Ectodermal cell (in vitro differentiated cells): ENCODE results near the gene VTI1A.

Experiments
- H3K27ac ChIP-seq: 2 replicates; pipeline ENCODE4 v1.7.0; 2013; ENCODE audit warnings: mild to moderate bottlenecking, low read depth, low read length; ENCODE audit not compliant: insufficient read depth, poor library complexity, severe bottlenecking
- H3K27me3 ChIP-seq: 2 replicates; pipeline ENCODE4 v1.7.0; 2013; ENCODE audit warnings: mild to moderate bottlenecking, low read length; ENCODE audit not compliant: insufficient read depth, control insufficient read depth, poor library complexity, severe bottlenecking
- H3K36me3 ChIP-seq: one replicate; pipeline ENCODE4 v1.7.0; 2013; ENCODE audit warnings: low read length; ENCODE audit not compliant: control insufficient read depth, insufficient read depth
- H3K4me1 ChIP-seq: one replicate; pipeline ENCODE4 v1.7.0; 2013; ENCODE audit warnings: low read length; ENCODE audit not compliant: control insufficient read depth, insufficient read depth
- H3K4me3 ChIP-seq: 2 replicates; pipeline ENCODE4 v1.7.0; 2013; ENCODE audit warnings: low read depth, low read length, control low read depth; ENCODE audit not compliant: insufficient read depth
- H3K9me3 ChIP-seq: 2 replicates; pipeline ENCODE4 v1.7.0; 2013; ENCODE audit warnings: mild to moderate bottlenecking, low read length, moderate library complexity; ENCODE audit not compliant: control insufficient read depth
- WGBS, 2 experiments: methylation state at CpG; one replicate each; pipeline ENCODE4 v1.1.7; 2013; ENCODE audit warnings: missing lambda C conversion rate in 2 of 2; 5-methylcytosine and 5-hydroxymethylcytosine counted together

Gene VTI1A

GRCh38 chr10:112643600-112644264 lies 196.7 kb downstream of the VTI1A start:
- no peaks in the 10 kb centered on the region for H3K36me3 ChIP-seq
- no peaks in the 10 kb centered on the region for H3K4me1 ChIP-seq
- no peaks in the 10 kb centered on the region for H3K9me3 ChIP-seq
- H3K27me3 ChIP-seq, result no peaks in the 10 kb centered on the region
- no peak overlapping the region for H3K4me3 ChIP-seq
- no peak overlapping the region for H3K27ac ChIP-seq
- 92 to 95% methylated on average over 6 to 7 of the region's 7 CpGs for WGBS, 2 experiments

- Histone ChIP-seq H3K4me1 (no peaks in the 10 kb centered on the region), H3K36me3 (no peaks in the 10 kb centered on the region), H3K27ac (no peak overlapping the region), H3K4me3 (no peak overlapping the region), H3K9me3 (no peaks in the 10 kb centered on the region), H3K27me3 (no peaks in the 10 kb centered on the region)
- WGBS, 2 experiments, result 91 to 93% methylated on average over 2 of the region's 2 CpGs
Measured at GRCh38 chr10:112644265-112644645, 197.2 kb downstream of the VTI1A start.

- Histone ChIP-seq H3K4me3 (no peak overlapping the region), H3K9me3 (no peaks in the 10 kb centered on the region), H3K27ac (no peak overlapping the region), H3K4me1 (no peaks in the 10 kb centered on the region), H3K36me3 (no peaks in the 10 kb centered on the region), H3K27me3 (no peaks in the 10 kb centered on the region)
- WGBS, 2 experiments, result 83% methylated on average over 4 of the region's 4 CpGs
Measured at GRCh38 chr10:112649006-112649821, 202.2 kb downstream of the VTI1A start.

GRCh38 chr10:112649822-112650152 lies 202.8 kb downstream of the VTI1A start:
- Histone ChIP-seq H3K27ac (no peak overlapping the region), H3K27me3 (no peaks in the 10 kb centered on the region), H3K4me1 (no peaks in the 10 kb centered on the region), H3K9me3 (no peaks in the 10 kb centered on the region), H3K4me3 (no peak overlapping the region), H3K36me3 (no peaks in the 10 kb centered on the region)
- 99 to 100% methylated on average over 3 to 4 of the region's 4 CpGs for WGBS, 2 experiments

- Histone ChIP-seq H3K4me3 (no peak overlapping the region), H3K27ac (no peak overlapping the region), H3K36me3 (no peaks in the 10 kb centered on the region), H3K4me1 (no peaks in the 10 kb centered on the region), H3K9me3 (no peaks in the 10 kb centered on the region), H3K27me3 (no peaks in the 10 kb centered on the region)
- 89 to 93% methylated on average over 7 of the region's 7 CpGs for WGBS, 2 experiments
Measured at GRCh38 chr10:112650588-112651030, 203.6 kb downstream of the VTI1A start.

- Histone ChIP-seq H3K9me3 (no peaks in the 10 kb centered on the region), H3K4me3 (no peak overlapping the region), H3K27me3 (no peaks in the 10 kb centered on the region), H3K36me3 (no peaks in the 10 kb centered on the region), H3K27ac (no peak overlapping the region), H3K4me1 (no peaks in the 10 kb centered on the region)
- 93 to 97% methylated on average over 6 of the region's 6 CpGs for WGBS, 2 experiments
Measured at GRCh38 chr10:112653215-112653614, 206.2 kb downstream of the VTI1A start.

GRCh38 chr10:112653851-112654250 lies 206.8 kb downstream of the VTI1A start:
- H3K36me3 ChIP-seq, result no peaks in the 10 kb centered on the region
- WGBS, 2 experiments, result 92 to 100% methylated on average over 2 to 3 of the region's 3 CpGs
- no peaks in the 10 kb centered on the region for H3K9me3 ChIP-seq
- H3K4me3 ChIP-seq, result no peak overlapping the region
- no peak overlapping the region for H3K27ac ChIP-seq
- no peaks in the 10 kb centered on the region for H3K27me3 ChIP-seq
- H3K4me1 ChIP-seq, result no peaks in the 10 kb centered on the region

- H3K4me1 ChIP-seq, result no peaks in the 10 kb centered on the region
- no peaks in the 10 kb centered on the region for H3K27me3 ChIP-seq
- no peak overlapping the region for H3K27ac ChIP-seq
- H3K4me3 ChIP-seq, result no peak overlapping the region
- H3K36me3 ChIP-seq, result no peaks in the 10 kb centered on the region
- 98 to 100% methylated on average over 3 of the region's 3 CpGs for WGBS, 2 experiments
- no peaks in the 10 kb centered on the region for H3K9me3 ChIP-seq
Measured at GRCh38 chr10:112654794-112655193, 207.8 kb downstream of the VTI1A start.

GRCh38 chr10:112655722-112656121 lies 208.7 kb downstream of the VTI1A start:
- Histone ChIP-seq H3K27me3 (no peaks in the 10 kb centered on the region), H3K27ac (no peak overlapping the region), H3K4me3 (no peak overlapping the region), H3K9me3 (no peaks in the 10 kb centered on the region), H3K36me3 (no peaks in the 10 kb centered on the region), H3K4me1 (no peaks in the 10 kb centered on the region)
- 95 to 97% methylated on average over 1 of the region's 1 CpG for WGBS, 2 experiments

GRCh38 chr10:112658465-112658864 lies 211.4 kb downstream of the VTI1A start:
- Histone ChIP-seq H3K36me3 (no peaks in the 10 kb centered on the region), H3K4me3 (no peak overlapping the region), H3K4me1 (no peaks in the 10 kb centered on the region), H3K9me3 (no peaks in the 10 kb centered on the region), H3K27ac (no peak overlapping the region), H3K27me3 (no peaks in the 10 kb centered on the region)
- 93 to 100% methylated on average over 2 of the region's 2 CpGs for WGBS, 2 experiments
